ENCODE results near the gene ACAP2.

The ACAP2 gene

DNA sequence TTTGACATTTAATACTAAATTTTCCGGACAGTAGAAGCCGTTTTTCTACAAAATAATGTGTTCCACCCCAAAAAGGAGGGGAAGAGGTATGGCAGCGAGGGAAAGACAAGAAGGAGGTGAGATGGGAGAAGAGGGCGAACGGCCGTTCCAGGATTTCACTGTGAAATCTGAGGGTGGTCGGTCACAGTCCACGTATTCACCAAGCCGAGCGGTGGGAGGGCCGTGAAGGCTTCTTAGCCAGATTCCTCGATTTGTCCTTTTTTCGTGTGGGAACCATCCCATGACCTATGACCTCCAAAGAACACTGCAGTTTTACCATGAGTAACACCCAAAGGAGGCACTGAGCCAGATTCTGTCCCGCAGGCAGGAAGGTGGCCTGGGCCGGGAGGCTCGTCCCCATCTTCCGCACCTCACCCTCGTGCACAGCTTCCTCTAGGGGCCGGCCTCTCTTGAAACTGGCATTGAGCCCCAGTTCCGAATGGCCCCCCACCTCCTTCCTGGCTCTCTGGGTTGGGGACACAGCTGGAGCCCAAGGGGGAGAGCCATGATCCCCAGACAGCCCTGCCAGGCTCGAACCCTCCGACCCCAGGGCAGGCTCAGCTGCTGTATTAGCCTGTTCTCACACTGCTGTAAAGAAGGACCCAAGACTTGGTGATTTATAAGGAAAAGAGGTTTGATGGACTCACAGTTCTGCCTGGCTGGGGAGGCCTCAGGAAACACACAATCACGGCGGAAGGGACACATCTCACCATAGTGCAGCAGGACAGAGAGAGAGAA, 195.5 kb downstream of the ACAP2 start:
- Histone ChIP-seq H3K27me3 (ENCODE audit: insufficient read depth, poor library complexity, severe bottlenecking) (no peaks in the 10 kb centered on the region), H3K4me3 (replicated peaks; ENCODE audit: insufficient read depth, low read length) (no peak overlapping the region), H3K27ac (replicated peaks) (no peak overlapping the region)
- DNase-seq (ENCODE audit: low read depth in 1 of 2, low spot score in 1 of 2): no peak
- TF ChIP-seq, protein P1, sequence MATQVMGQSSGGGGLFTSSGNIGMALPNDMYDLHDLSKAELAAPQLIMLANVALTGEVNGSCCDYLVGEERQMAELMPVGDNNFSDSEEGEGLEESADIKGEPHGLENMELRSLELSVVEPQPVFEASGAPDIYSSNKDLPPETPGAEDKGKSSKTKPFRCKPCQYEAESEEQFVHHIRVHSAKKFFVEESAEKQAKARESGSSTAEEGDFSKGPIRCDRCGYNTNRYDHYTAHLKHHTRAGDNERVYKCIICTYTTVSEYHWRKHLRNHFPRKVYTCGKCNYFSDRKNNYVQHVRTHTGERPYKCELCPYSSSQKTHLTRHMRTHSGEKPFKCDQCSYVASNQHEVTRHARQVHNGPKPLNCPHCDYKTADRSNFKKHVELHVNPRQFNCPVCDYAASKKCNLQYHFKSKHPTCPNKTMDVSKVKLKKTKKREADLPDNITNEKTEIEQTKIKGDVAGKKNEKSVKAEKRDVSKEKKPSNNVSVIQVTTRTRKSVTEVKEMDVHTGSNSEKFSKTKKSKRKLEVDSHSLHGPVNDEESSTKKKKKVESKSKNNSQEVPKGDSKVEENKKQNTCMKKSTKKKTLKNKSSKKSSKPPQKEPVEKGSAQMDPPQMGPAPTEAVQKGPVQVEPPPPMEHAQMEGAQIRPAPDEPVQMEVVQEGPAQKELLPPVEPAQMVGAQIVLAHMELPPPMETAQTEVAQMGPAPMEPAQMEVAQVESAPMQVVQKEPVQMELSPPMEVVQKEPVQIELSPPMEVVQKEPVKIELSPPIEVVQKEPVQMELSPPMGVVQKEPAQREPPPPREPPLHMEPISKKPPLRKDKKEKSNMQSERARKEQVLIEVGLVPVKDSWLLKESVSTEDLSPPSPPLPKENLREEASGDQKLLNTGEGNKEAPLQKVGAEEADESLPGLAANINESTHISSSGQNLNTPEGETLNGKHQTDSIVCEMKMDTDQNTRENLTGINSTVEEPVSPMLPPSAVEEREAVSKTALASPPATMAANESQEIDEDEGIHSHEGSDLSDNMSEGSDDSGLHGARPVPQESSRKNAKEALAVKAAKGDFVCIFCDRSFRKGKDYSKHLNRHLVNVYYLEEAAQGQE (IDR thresholded peaks at IDR 0.05; ENCODE audit: insufficient replicate concordance, low read depth): no peak

DNA sequence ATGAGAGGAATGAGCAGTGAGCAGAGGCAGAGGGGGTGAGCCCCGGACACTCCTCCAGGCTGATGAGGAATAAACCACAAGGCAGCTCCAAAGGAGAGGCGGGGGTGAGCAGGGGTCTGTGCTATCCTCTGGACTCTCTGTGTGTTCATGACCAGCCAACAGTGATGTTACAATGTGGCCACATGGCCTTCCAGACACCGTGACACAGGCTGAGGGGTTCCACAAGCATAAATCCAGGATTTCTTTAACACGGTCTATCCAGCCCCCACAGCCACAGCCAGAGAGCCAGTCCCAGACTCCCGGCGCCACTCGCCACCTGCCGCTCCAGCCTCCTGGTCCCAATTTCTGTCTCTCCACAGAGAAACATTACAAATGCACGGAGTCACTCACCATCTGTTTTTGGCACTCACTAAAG, 196.2 kb downstream of the ACAP2 start:
- DNase-seq (ENCODE audit: low read depth in 1 of 2, low spot score in 1 of 2): no peak
- Histone ChIP-seq H3K27ac (replicated peaks) (no peak overlapping the region), H3K27me3 (ENCODE audit: insufficient read depth, poor library complexity, severe bottlenecking) (no peaks in the 10 kb centered on the region), H3K4me3 (replicated peaks; ENCODE audit: insufficient read depth, low read length) (no peak overlapping the region)
- TF ChIP-seq, protein P1 (IDR thresholded peaks at IDR 0.05; ENCODE audit: insufficient replicate concordance, low read depth): no peak
- TF ChIP-seq GABPA (IDR thresholded peaks at IDR 0.05; ENCODE audit: low read depth) (no peak), SPI1 (IDR thresholded peaks at IDR 0.05; ENCODE audit: borderline replicate concordance, low read depth) (no peak), POLR2AphosphoS5 (IDR thresholded peaks at IDR 0.05; ENCODE audit: low read depth) (no peak)
- TF ChIP-seq, protein P2, sequence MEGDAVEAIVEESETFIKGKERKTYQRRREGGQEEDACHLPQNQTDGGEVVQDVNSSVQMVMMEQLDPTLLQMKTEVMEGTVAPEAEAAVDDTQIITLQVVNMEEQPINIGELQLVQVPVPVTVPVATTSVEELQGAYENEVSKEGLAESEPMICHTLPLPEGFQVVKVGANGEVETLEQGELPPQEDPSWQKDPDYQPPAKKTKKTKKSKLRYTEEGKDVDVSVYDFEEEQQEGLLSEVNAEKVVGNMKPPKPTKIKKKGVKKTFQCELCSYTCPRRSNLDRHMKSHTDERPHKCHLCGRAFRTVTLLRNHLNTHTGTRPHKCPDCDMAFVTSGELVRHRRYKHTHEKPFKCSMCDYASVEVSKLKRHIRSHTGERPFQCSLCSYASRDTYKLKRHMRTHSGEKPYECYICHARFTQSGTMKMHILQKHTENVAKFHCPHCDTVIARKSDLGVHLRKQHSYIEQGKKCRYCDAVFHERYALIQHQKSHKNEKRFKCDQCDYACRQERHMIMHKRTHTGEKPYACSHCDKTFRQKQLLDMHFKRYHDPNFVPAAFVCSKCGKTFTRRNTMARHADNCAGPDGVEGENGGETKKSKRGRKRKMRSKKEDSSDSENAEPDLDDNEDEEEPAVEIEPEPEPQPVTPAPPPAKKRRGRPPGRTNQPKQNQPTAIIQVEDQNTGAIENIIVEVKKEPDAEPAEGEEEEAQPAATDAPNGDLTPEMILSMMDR (IDR thresholded peaks at IDR 0.05; ENCODE audit: insufficient read depth, low read length): no peak

DNA sequence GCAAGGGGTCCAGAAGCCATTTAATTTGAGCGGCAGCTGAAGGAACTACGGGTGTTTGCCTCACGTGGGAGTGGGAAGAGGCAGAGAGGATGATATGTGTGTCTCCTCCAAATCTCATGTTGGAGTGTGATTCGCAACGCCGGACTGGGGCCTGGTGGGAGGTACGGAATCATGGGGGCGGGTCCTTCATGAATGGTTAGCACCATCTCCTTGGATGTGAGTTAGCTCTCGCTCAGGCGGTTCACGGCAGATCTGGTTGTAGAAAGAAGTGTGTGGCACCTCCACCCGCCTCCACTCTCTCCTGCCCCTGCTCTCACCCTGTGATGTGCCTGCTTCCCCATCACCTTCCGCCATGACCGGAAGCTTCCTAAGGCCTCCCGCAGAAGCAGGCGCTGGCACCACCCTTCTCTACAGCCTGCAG, 197.3 kb downstream of the ACAP2 start:
- TF ChIP-seq, protein P1 (IDR thresholded peaks at IDR 0.05; ENCODE audit: insufficient replicate concordance, low read depth): no peak
- no peaks in the 10 kb centered on the region for H3K27me3 ChIP-seq (ENCODE audit: insufficient read depth, poor library complexity, severe bottlenecking)
- no peak for DNase-seq (ENCODE audit: low read depth in 1 of 2, low spot score in 1 of 2)
- H3K4me3 ChIP-seq (replicated peaks; ENCODE audit: insufficient read depth, low read length): no peak overlapping the region
- H3K27ac ChIP-seq (replicated peaks): no peak overlapping the region

DNA sequence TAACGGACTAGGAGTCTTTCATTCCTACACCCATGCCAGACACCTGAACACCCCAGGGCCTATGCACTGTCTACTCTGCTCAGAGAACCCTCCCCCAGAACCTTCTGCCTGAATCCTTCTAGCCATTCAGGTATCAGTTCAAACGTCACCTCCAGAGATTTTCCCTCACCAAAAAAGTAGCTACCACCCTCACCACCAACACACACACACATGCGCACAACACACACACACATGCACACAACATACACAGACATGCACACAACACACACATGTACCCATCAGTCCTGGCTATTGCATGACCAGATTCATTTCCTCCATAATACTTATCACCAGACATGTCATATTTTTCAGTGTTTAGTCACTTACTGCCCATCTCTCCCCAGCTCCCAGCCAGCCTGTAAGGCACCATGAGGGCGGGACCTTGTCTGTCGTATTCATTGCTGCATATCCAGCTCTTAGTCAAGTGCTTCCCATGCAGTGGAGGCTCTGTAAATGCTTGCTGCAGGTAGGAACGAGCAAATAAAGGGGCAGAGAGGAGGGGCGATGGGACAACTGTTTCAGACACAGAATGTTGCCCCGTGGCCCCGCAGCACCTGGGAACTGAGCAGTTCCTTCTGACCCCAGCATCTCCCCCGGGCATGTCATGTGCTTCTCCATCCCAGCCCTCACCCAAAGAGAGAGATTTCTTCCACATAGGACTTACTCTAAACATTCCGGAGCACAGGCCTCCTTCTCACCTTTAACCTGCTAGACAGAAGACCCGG, 201.0 kb downstream of the ACAP2 start:
- Histone ChIP-seq H3K27ac (replicated peaks) (no peak overlapping the region), H3K4me3 (replicated peaks; ENCODE audit: insufficient read depth, low read length) (no peak overlapping the region), H3K27me3 (ENCODE audit: insufficient read depth, poor library complexity, severe bottlenecking) (no peaks in the 10 kb centered on the region)
- DNase-seq (ENCODE audit: low read depth in 1 of 2, low spot score in 1 of 2): no peak
- no peak for TF ChIP-seq POLR2AphosphoS5 (IDR thresholded peaks at IDR 0.05; ENCODE audit: low read depth)
- TF ChIP-seq, protein P2 (IDR thresholded peaks at IDR 0.05; ENCODE audit: insufficient read depth, low read length): no peak
- TF ChIP-seq SPI1 (IDR thresholded peaks at IDR 0.05; ENCODE audit: borderline replicate concordance, low read depth): no peak
